A549 (cell line): ENCODE data around the gene ARL11.

Experiments
- CTCF ChIP-seq: fragments of >200 bp; sonication (Bioruptor Twin); formaldehyde crosslinking; IDR thresholded peaks from 3 replicates; pipeline ENCODE4 v1.5.1; 2016
- KDM1A ChIP-seq: fragments of 200-600 bp; sonication (generic); IDR thresholded peaks from 2 replicates; pipeline ENCODE4 v1.6.1; 2016; ENCODE audit warnings: low read depth, mild to moderate bottlenecking

DNA sequence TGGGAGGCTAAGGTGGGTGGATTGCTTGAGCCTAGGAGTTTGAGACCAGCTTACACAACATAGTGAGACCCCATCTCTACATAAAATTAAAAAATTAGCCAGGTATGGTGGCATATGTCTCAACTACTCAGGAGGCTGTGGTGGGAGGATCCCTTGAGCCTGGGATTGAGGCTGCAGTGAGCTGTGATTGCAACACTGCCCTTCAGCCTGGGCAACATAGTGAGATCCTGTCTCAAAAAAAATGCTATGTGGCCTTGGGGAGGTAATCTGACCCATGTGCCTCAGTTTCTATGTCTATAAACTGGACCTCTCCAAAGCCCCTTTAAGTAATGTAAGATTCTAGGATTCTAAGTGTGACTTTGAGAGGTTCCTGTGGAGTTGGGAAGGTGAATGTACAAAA is 25.2 kb downstream of the ARL11 start:
- TF ChIP-seq CTCF (no peak), KDM1A (no peak)
